CD14-positive monocyte (primary cell): ENCODE measurements around the gene SYTL2. TPM values are rescaled to one million over a fixed set of nuclear protein-coding genes. Genes with fewer than 3 reads are reported as not detected.

Experiments
- DNase-seq, 3 donors: peaks; one replicate each; pipeline ENCODE4 v3.0.0-alpha.2; 2011 to 2022
- H2AFZ ChIP-seq: 2 replicates; pipeline ENCODE4 v1.6.0; 2012; ENCODE audit warnings: mild to moderate bottlenecking, low read depth, low read length, inconsistent platforms; ENCODE audit not compliant: insufficient read depth, poor library complexity, severe bottlenecking
- H3K27ac ChIP-seq, 2 donors: 1 replicate in 1 of 2; 2 replicates in 1 of 2; pipeline ENCODE4 v1.5.1; 2012 to 2013; ENCODE audit warnings: low read length in 2 of 2, control low read depth in 1 of 2, inconsistent platforms in 1 of 2, low read depth in 1 of 2, mild to moderate bottlenecking in 1 of 2
- H3K27me3 ChIP-seq, 2 donors: one replicate each; pipeline versions ENCODE4 v1.6.0 to v1.6.1; 2011 to 2013; ENCODE audit warnings: low read length in 2 of 2; ENCODE audit not compliant: control insufficient read depth in 2 of 2, insufficient read depth in 2 of 2
- H3K36me3 ChIP-seq, 2 donors: replicated peaks in 1 of 2; 1 replicate in 1 of 2; 2 replicates in 1 of 2; pipeline versions ENCODE4 v1.5.1 to v1.6.1; 2012 to 2013; ENCODE audit warnings: low read length in 2 of 2, control low read depth in 1 of 2, inconsistent platforms in 1 of 2, mild to moderate bottlenecking in 1 of 2; ENCODE audit not compliant: insufficient read depth in 2 of 2, control insufficient read depth in 1 of 2
- H3K4me1 ChIP-seq, 2 donors: 1 replicate in 1 of 2; 2 replicates in 1 of 2; pipeline versions ENCODE4 v1.5.1 to v1.6.1; 2012 to 2013; ENCODE audit warnings: low read length in 2 of 2, control low read depth in 1 of 2, inconsistent platforms in 1 of 2, mild to moderate bottlenecking in 1 of 2, moderate library complexity in 1 of 2; ENCODE audit not compliant: insufficient read depth in 2 of 2, control insufficient read depth in 1 of 2
- H3K4me2 ChIP-seq: replicated peaks from 2 replicates; pipeline ENCODE3; 2012; ENCODE audit warnings: low read length, moderate library complexity, mild to moderate bottlenecking; ENCODE audit not compliant: poor library complexity, severe bottlenecking; ENCODE audit errors: extremely low read depth
- H3K4me3 ChIP-seq, 3 experiments: fragments of 200-600 bp in 1 of 3; sonication (generic) in 1 of 3; replicated peaks in 1 of 3; 1 replicate in 2 of 3; 2 replicates in 1 of 3; pipeline ENCODE4 v1.5.1; 2011 to 2013; ENCODE audit warnings: low read length in 3 of 3, mild to moderate bottlenecking in 3 of 3, control low read depth in 2 of 3, low read depth in 2 of 3, inconsistent platforms in 1 of 3, moderate library complexity in 1 of 3
- H3K79me2 ChIP-seq: 2 replicates; pipeline ENCODE4 v1.6.0; 2012; ENCODE audit warnings: mild to moderate bottlenecking, control low read depth, inconsistent platforms, low read length, moderate library complexity; ENCODE audit not compliant: insufficient read depth
- H3K9ac ChIP-seq: 2 replicates; pipeline ENCODE4 v1.6.0; 2017; ENCODE audit warnings: low read length, mild to moderate bottlenecking; ENCODE audit not compliant: insufficient read depth, poor library complexity, severe bottlenecking
- H3K9me3 ChIP-seq, 2 donors: replicated peaks in 1 of 2; 1 replicate in 1 of 2; 2 replicates in 1 of 2; pipeline versions ENCODE4 v1.5.1 to v1.6.1; 2012 to 2013; ENCODE audit warnings: low read length in 2 of 2, control low read depth in 1 of 2; ENCODE audit not compliant: control insufficient read depth in 1 of 2, insufficient read depth in 1 of 2
- H4K20me1 ChIP-seq: 2 replicates; pipeline ENCODE4 v1.6.0; 2012; ENCODE audit warnings: mild to moderate bottlenecking, low read length, control low read depth, moderate library complexity; ENCODE audit not compliant: insufficient read depth
- H3K27ac Mint-ChIP-seq, 7 donors: one replicate each; pipeline ENCODE4 v1.8.0; 2020; ENCODE audit warnings: mild to moderate bottlenecking in 7 of 7, mixed read lengths in 7 of 7, moderate library complexity in 6 of 7, inconsistent platforms in 2 of 7
- H3K27me3 Mint-ChIP-seq, 3 donors: one replicate each; pipeline ENCODE4 v1.8.0; 2021 to 2022; ENCODE audit warnings: low read depth in 3 of 3, mild to moderate bottlenecking in 3 of 3, mixed read lengths in 3 of 3, moderate library complexity in 3 of 3, inconsistent platforms in 1 of 3
- H3K36me3 Mint-ChIP-seq, 2 donors: one replicate each; pipeline ENCODE4 v1.8.0; 2020; ENCODE audit warnings: mixed read lengths in 2 of 2, inconsistent platforms in 1 of 2, mild to moderate bottlenecking in 1 of 2
- H3K4me1 Mint-ChIP-seq: one replicate; pipeline ENCODE4 v1.8.0; 2020; ENCODE audit warnings: mild to moderate bottlenecking, mixed read lengths
- H3K4me3 Mint-ChIP-seq, 2 donors: one replicate each; pipeline ENCODE4 v1.8.0; 2020; ENCODE audit warnings: mild to moderate bottlenecking in 2 of 2, mixed read lengths in 2 of 2, moderate library complexity in 1 of 2
- H3K9me3 Mint-ChIP-seq, 7 donors: one replicate each; pipeline ENCODE4 v1.8.0; 2020 to 2022; ENCODE audit warnings: mixed read lengths in 7 of 7, mild to moderate bottlenecking in 6 of 7, moderate library complexity in 6 of 7, inconsistent platforms in 2 of 7
- CTCF ChIP-seq: fragments of 200-600 bp; IDR thresholded peaks from one replicate; pipeline ENCODE4 v1.8.0; 2022; ENCODE audit warnings: antibody characterized with exemption, mild to moderate bottlenecking
- WGBS: methylation state at CpG from one replicate; pipeline ENCODE4 v1.1.5; 2013; ENCODE audit warnings: missing lambda C conversion rate; ENCODE audit not compliant: insufficient coverage; 5-methylcytosine and 5-hydroxymethylcytosine counted together
- intact Hi-C, 2 donors: fragments of 100-400 bp; cut with micrococcal nuclease; formaldehyde crosslinking; loops; one replicate each; pipeline versions ENCODE4 v1.15.0 to v1.15.1; 2023
- polyA plus RNA-seq, 3 donors: library from polyadenylated mRNA; depleted of rRNA in 1 of 3; unstranded in 2 of 3; stranded (reverse) in 1 of 3; fragments of 300-500 nt in 2 of 3; fragments of >200 nt in 1 of 3; fragmentation: Illumina TruSeq in 2 of 3; gene quantifications; 1 replicate in 2 of 3; 2 replicates in 1 of 3; pipeline ENCODE4 v1.2.3, GENCODE V29; 2012 to 2021

The SYTL2 gene
- polyA plus RNA-seq, 3 donors, result 0.30 to 0.48 (median 0.34) TPM

- H4K20me1 ChIP-seq, result no peaks in the 10 kb centered on the region
- Mint-ChIP-seq H3K27ac (peak overlapping the region in 1 of 7 donors; percentile 1), H3K4me1 (peaks cover 15% of the 10 kb centered on the region), H3K9me3 (no peaks in the 10 kb centered on the region), H3K36me3 (no peaks in the 10 kb centered on the region), H3K27me3 (peaks cover 0 to 2% (median 0%) of the 10 kb centered on the region in 3 donors), H3K4me3 (no peak overlapping the region)
- 92% methylated on average over 15 of the region's 15 CpGs for WGBS
- no peaks in the 10 kb centered on the region for H3K36me3 ChIP-seq
- no peak overlapping the region for H3K27ac ChIP-seq
- TF ChIP-seq CTCF, result no peak
- intact Hi-C loops, result no loop called here
- no peak overlapping the region for H3K4me3 ChIP-seq
- H3K79me2 ChIP-seq, result no peaks in the 10 kb centered on the region
- no peak overlapping the region for H3K9ac ChIP-seq
- H3K9me3 ChIP-seq, result no peaks in the 10 kb centered on the region
- H3K4me1 ChIP-seq, result peaks cover 0 to 7% of the 10 kb centered on the region in 2 donors
- H2AFZ ChIP-seq, result no peak overlapping the region
- H3K27me3 ChIP-seq, result no peaks in the 10 kb centered on the region
- DNase-seq, result no peak
- no peak overlapping the region for H3K4me2 ChIP-seq
Observed at GRCh38 chr11:85685125-85685819, 125.7 kb downstream of the SYTL2 start.

- no peaks in the 10 kb centered on the region for H3K36me3 ChIP-seq
- H3K36me3 Mint-ChIP-seq, result no peaks in the 10 kb centered on the region
Observed at GRCh38 chr11:85682330-85683305, 128.3 kb downstream of the SYTL2 start.

More at GRCh38 chr11:85682330-85683305, 128.3 kb downstream of the SYTL2 start:
- H3K4me1 ChIP-seq, result peaks cover 0 to 7% of the 10 kb centered on the region in 2 donors
- H2AFZ ChIP-seq, result peak overlapping the region; percentile 97
- WGBS, result 21% methylated on average over 31 of the region's 43 CpGs
- H3K79me2 ChIP-seq, result no peaks in the 10 kb centered on the region
- H3K4me3 Mint-ChIP-seq, result peak overlapping the region; percentile 81 to 91
- peak in 1 of 3 donors; percentile 12 for DNase-seq
- H3K27ac ChIP-seq, result peak overlapping the region in 1 of 2 donors; percentile 46
- H3K27me3 ChIP-seq, result no peaks in the 10 kb centered on the region
- H3K27ac Mint-ChIP-seq, result peak overlapping the region in 4 of 7 donors; percentile 58 to 69 (median 59)
- no peak for TF ChIP-seq CTCF
- no peaks in the 10 kb centered on the region for H3K9me3 ChIP-seq
- H3K9me3 Mint-ChIP-seq, result no peaks in the 10 kb centered on the region
- peaks cover 0 to 2% (median 0%) of the 10 kb centered on the region in 3 donors for H3K27me3 Mint-ChIP-seq
- H3K4me3 ChIP-seq, result peak overlapping the region; percentile 46 to 81 (median 52)
- H4K20me1 ChIP-seq, result no peaks in the 10 kb centered on the region
- peak overlapping the region; percentile 78 for H3K4me2 ChIP-seq
- peak overlapping the region; percentile 68 for H3K9ac ChIP-seq
- H3K4me1 Mint-ChIP-seq, result peaks cover 15% of the 10 kb centered on the region
- intact Hi-C loops, result no loop called here
